Fibroblast of lung (primary cell): Measurements from ENCODE around the gene SMAD4. TPM values are rescaled to one million over a fixed set of nuclear protein-coding genes. Genes with fewer than 3 reads are reported as not detected.

ENCODE experiments used
- DNase-seq, 2 donors: peaks; one replicate each; pipeline versions ENCODE4 v3.0.0 to v3.0.0-alpha.2; 2010; ENCODE audit warnings: low read depth in 2 of 2
- H2AFZ ChIP-seq: 2 replicates; pipeline ENCODE4 v1.5.1; 2012; ENCODE audit warnings: low read length, control low read depth, inconsistent platforms
- H3K27ac ChIP-seq: 2 replicates; pipeline ENCODE4 v1.5.1; 2011; ENCODE audit warnings: low read length, control low read depth; ENCODE audit not compliant: insufficient read depth
- H3K27me3 ChIP-seq: 2 replicates; pipeline ENCODE4 v1.5.1; 2011; ENCODE audit warnings: mild to moderate bottlenecking, low read length; ENCODE audit not compliant: control insufficient read depth, insufficient read depth
- H3K36me3 ChIP-seq: 2 replicates; pipeline ENCODE4 v1.5.1; 2011; ENCODE audit warnings: low read length; ENCODE audit not compliant: control insufficient read depth, insufficient read depth
- H3K4me1 ChIP-seq: 2 replicates; pipeline ENCODE4 v1.5.1; 2011; ENCODE audit warnings: low read length; ENCODE audit not compliant: control insufficient read depth, insufficient read depth; ENCODE audit errors: extremely low read depth
- H3K4me2 ChIP-seq: 2 replicates; pipeline ENCODE4 v1.5.1; 2011; ENCODE audit warnings: low read length, control low read depth; ENCODE audit not compliant: insufficient read depth; ENCODE audit errors: extremely low read depth
- H3K4me3 ChIP-seq, 4 experiments: fragments of 200-600 bp in 1 of 4; sonication (generic) in 1 of 4; replicated peaks in 1 of 4; 2 replicates each; pipeline ENCODE4 v1.5.1; 2011 to 2016; ENCODE audit warnings: low read length in 4 of 4, low read depth in 3 of 4, mild to moderate bottlenecking in 3 of 4, control low read depth in 2 of 4, inconsistent platforms in 1 of 4, mixed read lengths in 1 of 4; ENCODE audit not compliant: insufficient read depth in 1 of 4; ENCODE audit errors: control extremely low read depth in 1 of 4
- H3K79me2 ChIP-seq: 2 replicates; pipeline ENCODE4 v1.5.1; 2012; ENCODE audit warnings: mild to moderate bottlenecking, low read length, inconsistent platforms; ENCODE audit not compliant: control insufficient read depth, insufficient read depth
- H3K9ac ChIP-seq: 2 replicates; pipeline ENCODE4 v1.5.1; 2011; ENCODE audit warnings: mild to moderate bottlenecking, low read length, control low read depth; ENCODE audit not compliant: insufficient read depth
- H3K9me3 ChIP-seq: 2 replicates; pipeline ENCODE4 v1.5.1; 2012; ENCODE audit warnings: low read depth, low read length; ENCODE audit not compliant: control insufficient read depth, insufficient read depth
- H4K20me1 ChIP-seq: 2 replicates; pipeline ENCODE4 v1.5.1; 2011; ENCODE audit warnings: low read length; ENCODE audit not compliant: control insufficient read depth, insufficient read depth; ENCODE audit errors: extremely low read depth
- EZH2 ChIP-seq: IDR thresholded peaks from 2 replicates; pipeline ENCODE4 v1.5.1; 2012; ENCODE audit warnings: low read length, control low read depth, mild to moderate bottlenecking; ENCODE audit errors: missing control alignments
- polyA plus RNA-seq, 2 donors: library from polyadenylated mRNA; depleted of rRNA in 1 of 2; stranded (reverse) in 1 of 2; unstranded in 1 of 2; fragments of >200 nt; gene quantifications; 2 replicates each; pipeline ENCODE4 v1.2.1, GENCODE V29; 2011 to 2012; ENCODE audit warnings: missing spikeins in 1 of 2
- total RNA-seq: library from RNA; depleted of rRNA; stranded (reverse); fragments of >200 nt; gene quantifications from 2 replicates; pipeline ENCODE4 v1.2.1, GENCODE V29; 2014
- TF ChIP-seq, protein P1 (sequence below), 2 donors: IDR thresholded peaks in 1 of 2; conservative IDR thresholded peaks in 1 of 2; 1 replicate in 1 of 2; 2 replicates in 1 of 2; pipeline ENCODE4 v1.5.1; 2011 to 2012; ENCODE audit warnings: low read length in 2 of 2, control low read depth in 1 of 2, inconsistent platforms in 1 of 2, low read depth in 1 of 2, mild to moderate bottlenecking in 1 of 2

The SMAD4 gene
- total and polyA plus RNA-seq, 2 donors (not counting 1 experiment from before 2014, with no cell fraction given), result 71.5 to 161 TPM

DNA sequence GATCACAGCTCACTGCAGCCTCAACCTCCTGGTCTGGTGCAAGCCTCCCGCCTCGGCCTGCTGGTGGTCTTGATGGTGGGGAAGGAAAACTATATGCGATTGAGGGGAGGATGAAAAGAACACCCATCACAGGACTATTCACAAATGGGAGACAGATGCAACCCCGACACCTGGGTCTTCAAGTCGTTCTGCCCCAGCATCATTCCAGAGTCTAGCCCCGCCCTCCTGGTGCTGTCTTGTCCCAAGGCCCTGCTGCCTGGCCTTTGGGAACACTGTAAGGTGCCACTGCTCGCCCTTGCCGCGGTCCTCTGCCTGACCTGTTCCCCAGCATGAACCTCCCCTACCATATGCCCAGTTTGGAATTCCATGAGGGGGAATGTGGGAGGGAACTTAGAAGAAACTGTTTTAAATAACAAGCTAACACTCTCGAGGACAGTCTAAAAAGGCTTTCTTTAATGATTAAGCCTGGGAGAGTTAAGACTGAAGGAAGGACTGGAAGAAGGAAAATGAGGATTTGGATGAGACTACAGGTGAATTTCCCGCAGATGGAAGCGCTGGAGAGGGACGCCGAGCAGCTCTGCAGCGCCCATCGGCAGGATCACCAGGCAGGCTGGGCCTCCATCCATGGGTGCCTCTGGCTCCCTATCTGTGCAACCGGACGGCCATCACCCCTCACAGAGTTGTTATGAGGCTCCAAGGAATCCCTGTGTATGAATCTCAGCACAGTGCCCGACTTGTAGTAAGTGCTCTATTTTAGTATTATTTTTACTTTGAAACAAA lies 92.4 kb downstream of the SMAD4 start:
- TF ChIP-seq, protein P1, sequence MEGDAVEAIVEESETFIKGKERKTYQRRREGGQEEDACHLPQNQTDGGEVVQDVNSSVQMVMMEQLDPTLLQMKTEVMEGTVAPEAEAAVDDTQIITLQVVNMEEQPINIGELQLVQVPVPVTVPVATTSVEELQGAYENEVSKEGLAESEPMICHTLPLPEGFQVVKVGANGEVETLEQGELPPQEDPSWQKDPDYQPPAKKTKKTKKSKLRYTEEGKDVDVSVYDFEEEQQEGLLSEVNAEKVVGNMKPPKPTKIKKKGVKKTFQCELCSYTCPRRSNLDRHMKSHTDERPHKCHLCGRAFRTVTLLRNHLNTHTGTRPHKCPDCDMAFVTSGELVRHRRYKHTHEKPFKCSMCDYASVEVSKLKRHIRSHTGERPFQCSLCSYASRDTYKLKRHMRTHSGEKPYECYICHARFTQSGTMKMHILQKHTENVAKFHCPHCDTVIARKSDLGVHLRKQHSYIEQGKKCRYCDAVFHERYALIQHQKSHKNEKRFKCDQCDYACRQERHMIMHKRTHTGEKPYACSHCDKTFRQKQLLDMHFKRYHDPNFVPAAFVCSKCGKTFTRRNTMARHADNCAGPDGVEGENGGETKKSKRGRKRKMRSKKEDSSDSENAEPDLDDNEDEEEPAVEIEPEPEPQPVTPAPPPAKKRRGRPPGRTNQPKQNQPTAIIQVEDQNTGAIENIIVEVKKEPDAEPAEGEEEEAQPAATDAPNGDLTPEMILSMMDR (conservative IDR thresholded peaks at IDR 0.05 in 1 of 2, IDR thresholded peaks at IDR 0.05 in 1 of 2; ENCODE audit: low read depth in 1 of 2, low read length in 2 of 2), result no peak
- TF ChIP-seq EZH2, result no peak
- no peak overlapping the region for H3K9ac ChIP-seq
- H3K9me3 ChIP-seq, result no peaks in the 10 kb centered on the region
- DNase-seq, result no peak
- no peaks in the 10 kb centered on the region for H4K20me1 ChIP-seq
- no peaks in the 10 kb centered on the region for H3K4me1 ChIP-seq
- no peak overlapping the region for H3K4me2 ChIP-seq
- no peaks in the 10 kb centered on the region for H3K36me3 ChIP-seq
- no peak overlapping the region for H3K4me3 ChIP-seq
- H3K27ac ChIP-seq, result no peak overlapping the region
- no peaks in the 10 kb centered on the region for H3K79me2 ChIP-seq
- H3K27me3 ChIP-seq, result no peaks in the 10 kb centered on the region
- no peak overlapping the region for H2AFZ ChIP-seq

DNA sequence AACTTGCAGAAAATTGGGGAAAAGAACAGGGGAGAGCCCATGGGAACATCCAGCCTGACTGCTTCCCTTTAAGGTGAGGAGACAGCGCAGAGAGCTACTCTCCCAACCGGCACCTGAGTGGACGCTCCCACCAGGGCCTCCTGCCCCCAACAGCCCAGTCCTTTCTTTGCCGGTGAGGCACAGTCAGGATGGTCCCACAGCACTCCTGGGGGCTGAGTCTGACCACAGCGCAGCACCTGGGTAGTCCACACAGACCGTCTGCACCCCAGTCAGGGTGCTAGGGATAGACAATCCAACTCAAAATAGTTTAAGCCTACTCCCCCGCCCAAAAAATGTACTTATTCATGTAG lies 93.0 kb downstream of the SMAD4 start:
- Histone ChIP-seq H3K9ac (no peak overlapping the region), H2AFZ (no peak overlapping the region), H3K4me3 (no peak overlapping the region), H3K36me3 (no peaks in the 10 kb centered on the region), H3K79me2 (no peaks in the 10 kb centered on the region), H3K27me3 (no peaks in the 10 kb centered on the region), H3K27ac (no peak overlapping the region), H3K4me1 (no peaks in the 10 kb centered on the region), H4K20me1 (no peaks in the 10 kb centered on the region), H3K9me3 (no peaks in the 10 kb centered on the region), H3K4me2 (no peak overlapping the region)
- TF ChIP-seq EZH2, result no peak
- TF ChIP-seq, protein P1 (conservative IDR thresholded peaks at IDR 0.05 in 1 of 2, IDR thresholded peaks at IDR 0.05 in 1 of 2; ENCODE audit: low read depth in 1 of 2, low read length in 2 of 2), result no peak
- DNase-seq, result no peak

DNA sequence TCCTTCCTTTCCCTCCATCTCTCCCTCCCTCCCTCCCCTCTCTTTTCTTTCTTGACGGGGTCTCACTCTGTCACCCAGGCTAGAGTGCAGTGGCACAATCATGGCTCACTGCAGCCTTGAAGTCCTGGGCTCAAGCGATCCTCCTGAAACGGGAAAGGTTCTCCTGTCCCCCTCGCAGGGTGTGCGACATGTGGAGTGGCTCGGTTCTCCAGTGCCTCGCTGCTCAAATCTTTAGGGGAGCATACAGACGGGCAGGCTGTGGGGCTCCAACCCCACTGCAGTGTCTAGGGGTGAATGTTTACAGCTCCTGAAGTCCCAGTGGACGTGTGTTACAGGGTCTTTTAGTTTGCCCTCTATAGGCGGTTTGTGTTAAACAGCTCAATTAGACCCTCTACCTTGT lies 93.5 kb downstream of the SMAD4 start:
- no peak overlapping the region for H3K4me2 ChIP-seq
- TF ChIP-seq EZH2, result no peak
- TF ChIP-seq, protein P1 (conservative IDR thresholded peaks at IDR 0.05 in 1 of 2, IDR thresholded peaks at IDR 0.05 in 1 of 2; ENCODE audit: low read depth in 1 of 2, low read length in 2 of 2), result no peak
- no peaks in the 10 kb centered on the region for H3K9me3 ChIP-seq
- H3K27ac ChIP-seq, result no peak overlapping the region
- no peak overlapping the region for H3K9ac ChIP-seq
- H3K27me3 ChIP-seq, result no peaks in the 10 kb centered on the region
- H3K79me2 ChIP-seq, result no peaks in the 10 kb centered on the region
- no peak overlapping the region for H3K4me3 ChIP-seq
- DNase-seq, result no peak
- H3K4me1 ChIP-seq, result no peaks in the 10 kb centered on the region
- H3K36me3 ChIP-seq, result no peaks in the 10 kb centered on the region
- H2AFZ ChIP-seq, result no peak overlapping the region
- H4K20me1 ChIP-seq, result no peaks in the 10 kb centered on the region
